ENCODE results near the gene MAML2. TPM values are rescaled to one million over a fixed set of nuclear protein-coding genes. Genes with fewer than 3 reads are reported as not detected.

MAML2 gene
- total and polyA plus RNA-seq, 2 of the 13 experiments (the other 11 are each of a cell fraction or from before 2014, with no cell fraction given): 2.3 to 25.9 TPM

DNA sequence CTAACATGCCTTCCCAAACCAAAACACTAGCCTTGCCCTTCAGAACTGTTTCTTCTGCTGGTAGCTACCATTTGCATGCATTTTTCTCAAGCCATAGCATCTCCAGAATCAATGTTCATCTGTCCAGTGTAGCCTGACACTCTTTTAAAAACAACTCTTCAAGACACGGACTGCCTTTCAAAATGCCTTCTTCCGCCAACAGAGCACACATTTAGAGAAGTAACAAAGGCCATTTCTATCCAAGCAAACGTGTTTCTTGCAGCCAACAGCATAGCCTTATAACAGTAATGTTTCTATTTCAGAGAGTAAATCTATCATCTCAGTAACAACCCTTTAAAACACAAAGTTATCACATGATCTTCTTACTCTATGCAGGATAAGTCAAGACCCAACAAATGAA is 275.8 kb downstream of the MAML2 start (continued):
- TF ChIP-seq, protein P1, sequence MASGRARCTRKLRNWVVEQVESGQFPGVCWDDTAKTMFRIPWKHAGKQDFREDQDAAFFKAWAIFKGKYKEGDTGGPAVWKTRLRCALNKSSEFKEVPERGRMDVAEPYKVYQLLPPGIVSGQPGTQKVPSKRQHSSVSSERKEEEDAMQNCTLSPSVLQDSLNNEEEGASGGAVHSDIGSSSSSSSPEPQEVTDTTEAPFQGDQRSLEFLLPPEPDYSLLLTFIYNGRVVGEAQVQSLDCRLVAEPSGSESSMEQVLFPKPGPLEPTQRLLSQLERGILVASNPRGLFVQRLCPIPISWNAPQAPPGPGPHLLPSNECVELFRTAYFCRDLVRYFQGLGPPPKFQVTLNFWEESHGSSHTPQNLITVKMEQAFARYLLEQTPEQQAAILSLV (CRISPR knock-in tag; IDR thresholded peaks at IDR 0.05; ENCODE audit: borderline replicate concordance): no peak
- TF ChIP-seq ZNF549 (CRISPR knock-in tag; IDR thresholded peaks at IDR 0.05) (no peak), ELF4 (CRISPR knock-in tag; IDR thresholded peaks at IDR 0.05; ENCODE audit: borderline replicate concordance) (no peak), GTF2F1 (IDR thresholded peaks at IDR 0.05; ENCODE audit: low read length) (no peak)
- TF ChIP-seq, protein P2, sequence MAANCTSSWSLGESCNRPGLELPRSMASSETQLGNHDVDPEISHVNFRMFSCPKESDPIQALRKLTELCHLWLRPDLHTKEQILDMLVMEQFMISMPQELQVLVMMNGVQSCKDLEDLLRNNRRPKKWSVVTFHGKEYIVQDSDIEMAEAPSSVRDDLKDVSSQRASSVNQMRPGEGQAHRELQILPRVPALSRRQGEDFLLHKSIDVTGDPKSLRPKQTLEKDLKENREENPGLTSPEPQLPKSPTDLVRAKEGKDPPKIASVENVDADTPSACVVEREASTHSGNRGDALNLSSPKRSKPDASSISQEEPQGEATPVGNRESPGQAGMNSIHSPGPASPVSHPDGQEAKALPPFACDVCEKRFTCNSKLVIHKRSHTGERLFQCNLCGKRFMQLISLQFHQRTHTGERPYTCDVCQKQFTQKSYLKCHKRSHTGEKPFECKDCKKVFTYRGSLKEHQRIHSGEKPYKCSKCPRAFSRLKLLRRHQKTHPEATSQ (CRISPR knock-in tag; IDR thresholded peaks at IDR 0.05; ENCODE audit: borderline replicate concordance): no peak

DNA sequence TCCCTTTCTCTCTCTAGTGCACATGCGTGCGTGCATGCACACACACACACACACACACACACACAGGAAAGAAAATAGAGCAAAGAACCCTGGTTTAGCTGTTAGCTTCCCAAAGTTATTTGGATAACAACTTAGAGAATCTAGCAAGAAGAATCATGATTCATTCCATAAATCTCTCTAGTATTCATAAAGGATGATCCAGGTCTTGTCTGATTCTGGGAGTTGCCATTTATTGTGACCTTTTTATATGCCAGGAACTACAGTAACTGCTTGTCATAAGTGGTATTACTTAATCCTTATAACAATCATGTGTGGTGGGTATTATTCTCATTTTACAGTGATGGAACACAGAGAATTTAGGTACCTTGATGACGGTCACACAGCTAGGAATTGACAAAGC is 277.6 kb downstream of the MAML2 start:
- peaks cover 3% of the 10 kb centered on the region for H3K79me2 ChIP-seq (ENCODE audit: insufficient read depth, low read length)

More for the DNA sequence above, 277.6 kb downstream of the MAML2 start:
- TF ChIP-seq, protein P3, sequence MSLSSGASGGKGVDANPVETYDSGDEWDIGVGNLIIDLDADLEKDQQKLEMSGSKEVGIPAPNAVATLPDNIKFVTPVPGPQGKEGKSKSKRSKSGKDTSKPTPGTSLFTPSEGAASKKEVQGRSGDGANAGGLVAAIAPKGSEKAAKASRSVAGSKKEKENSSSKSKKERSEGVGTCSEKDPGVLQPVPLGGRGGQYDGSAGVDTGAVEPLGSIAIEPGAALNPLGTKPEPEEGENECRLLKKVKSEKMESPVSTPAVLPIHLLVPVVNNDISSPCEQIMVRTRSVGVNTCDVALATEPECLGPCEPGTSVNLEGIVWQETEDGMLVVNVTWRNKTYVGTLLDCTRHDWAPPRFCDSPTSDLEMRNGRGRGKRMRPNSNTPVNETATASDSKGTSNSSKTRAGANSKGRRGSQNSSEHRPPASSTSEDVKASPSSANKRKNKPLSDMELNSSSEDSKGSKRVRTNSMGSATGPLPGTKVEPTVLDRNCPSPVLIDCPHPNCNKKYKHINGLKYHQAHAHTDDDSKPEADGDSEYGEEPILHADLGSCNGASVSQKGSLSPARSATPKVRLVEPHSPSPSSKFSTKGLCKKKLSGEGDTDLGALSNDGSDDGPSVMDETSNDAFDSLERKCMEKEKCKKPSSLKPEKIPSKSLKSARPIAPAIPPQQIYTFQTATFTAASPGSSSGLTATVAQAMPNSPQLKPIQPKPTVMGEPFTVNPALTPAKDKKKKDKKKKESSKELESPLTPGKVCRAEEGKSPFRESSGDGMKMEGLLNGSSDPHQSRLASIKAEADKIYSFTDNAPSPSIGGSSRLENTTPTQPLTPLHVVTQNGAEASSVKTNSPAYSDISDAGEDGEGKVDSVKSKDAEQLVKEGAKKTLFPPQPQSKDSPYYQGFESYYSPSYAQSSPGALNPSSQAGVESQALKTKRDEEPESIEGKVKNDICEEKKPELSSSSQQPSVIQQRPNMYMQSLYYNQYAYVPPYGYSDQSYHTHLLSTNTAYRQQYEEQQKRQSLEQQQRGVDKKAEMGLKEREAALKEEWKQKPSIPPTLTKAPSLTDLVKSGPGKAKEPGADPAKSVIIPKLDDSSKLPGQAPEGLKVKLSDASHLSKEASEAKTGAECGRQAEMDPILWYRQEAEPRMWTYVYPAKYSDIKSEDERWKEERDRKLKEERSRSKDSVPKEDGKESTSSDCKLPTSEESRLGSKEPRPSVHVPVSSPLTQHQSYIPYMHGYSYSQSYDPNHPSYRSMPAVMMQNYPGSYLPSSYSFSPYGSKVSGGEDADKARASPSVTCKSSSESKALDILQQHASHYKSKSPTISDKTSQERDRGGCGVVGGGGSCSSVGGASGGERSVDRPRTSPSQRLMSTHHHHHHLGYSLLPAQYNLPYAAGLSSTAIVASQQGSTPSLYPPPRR (CRISPR knock-in tag; IDR thresholded peaks at IDR 0.05; ENCODE audit: borderline replicate concordance): no peak
- TF ChIP-seq TBL1XR1 (IDR thresholded peaks at IDR 0.05; ENCODE audit: borderline replicate concordance, low read length, partially characterized antibody) (no peak), AGO2 (optimal IDR thresholded peaks at IDR 0.05; ENCODE audit: low read depth, low read length) (no peak), DR1 (CRISPR knock-in tag; IDR thresholded peaks at IDR 0.05) (no peak)
- TF ChIP-seq, protein P4, sequence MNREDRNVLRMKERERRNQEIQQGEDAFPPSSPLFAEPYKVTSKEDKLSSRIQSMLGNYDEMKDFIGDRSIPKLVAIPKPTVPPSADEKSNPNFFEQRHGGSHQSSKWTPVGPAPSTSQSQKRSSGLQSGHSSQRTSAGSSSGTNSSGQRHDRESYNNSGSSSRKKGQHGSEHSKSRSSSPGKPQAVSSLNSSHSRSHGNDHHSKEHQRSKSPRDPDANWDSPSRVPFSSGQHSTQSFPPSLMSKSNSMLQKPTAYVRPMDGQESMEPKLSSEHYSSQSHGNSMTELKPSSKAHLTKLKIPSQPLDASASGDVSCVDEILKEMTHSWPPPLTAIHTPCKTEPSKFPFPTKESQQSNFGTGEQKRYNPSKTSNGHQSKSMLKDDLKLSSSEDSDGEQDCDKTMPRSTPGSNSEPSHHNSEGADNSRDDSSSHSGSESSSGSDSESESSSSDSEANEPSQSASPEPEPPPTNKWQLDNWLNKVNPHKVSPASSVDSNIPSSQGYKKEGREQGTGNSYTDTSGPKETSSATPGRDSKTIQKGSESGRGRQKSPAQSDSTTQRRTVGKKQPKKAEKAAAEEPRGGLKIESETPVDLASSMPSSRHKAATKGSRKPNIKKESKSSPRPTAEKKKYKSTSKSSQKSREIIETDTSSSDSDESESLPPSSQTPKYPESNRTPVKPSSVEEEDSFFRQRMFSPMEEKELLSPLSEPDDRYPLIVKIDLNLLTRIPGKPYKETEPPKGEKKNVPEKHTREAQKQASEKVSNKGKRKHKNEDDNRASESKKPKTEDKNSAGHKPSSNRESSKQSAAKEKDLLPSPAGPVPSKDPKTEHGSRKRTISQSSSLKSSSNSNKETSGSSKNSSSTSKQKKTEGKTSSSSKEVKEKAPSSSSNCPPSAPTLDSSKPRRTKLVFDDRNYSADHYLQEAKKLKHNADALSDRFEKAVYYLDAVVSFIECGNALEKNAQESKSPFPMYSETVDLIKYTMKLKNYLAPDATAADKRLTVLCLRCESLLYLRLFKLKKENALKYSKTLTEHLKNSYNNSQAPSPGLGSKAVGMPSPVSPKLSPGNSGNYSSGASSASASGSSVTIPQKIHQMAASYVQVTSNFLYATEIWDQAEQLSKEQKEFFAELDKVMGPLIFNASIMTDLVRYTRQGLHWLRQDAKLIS (CRISPR knock-in tag; IDR thresholded peaks at IDR 0.05): no peak
- Histone ChIP-seq H3K27me3 (ENCODE audit: control insufficient read depth in 1 of 2, insufficient read depth in 2 of 2, low read length in 2 of 2) (no peaks in the 10 kb centered on the region), H3K4me1 (ENCODE audit: insufficient read depth, low read length) (peaks cover 53% of the 10 kb centered on the region), H3K9me3 (ENCODE audit: low read length) (no peaks in the 10 kb centered on the region), H3K4me3 (replicated peaks in 1 of 3; ENCODE audit: insufficient read depth in 1 of 3, low read depth in 2 of 3, low read length in 3 of 3) (no peak overlapping the region), H3K9ac (ENCODE audit: insufficient read depth, low read depth, low read length) (no peak overlapping the region), H3K36me3 (replicated peaks in 1 of 2; ENCODE audit: control insufficient read depth in 1 of 2, insufficient read depth in 2 of 2, low read length in 2 of 2) (peaks cover 3 to 5% of the 10 kb centered on the region in 2 experiments; a peak in 4 of 5 replicates), H2AFZ (ENCODE audit: low read length) (no peak overlapping the region), H3K4me2 (ENCODE audit: low read depth, low read length) (no peak overlapping the region), H3K27ac (ENCODE audit: extremely low read length, insufficient read depth, low read length) (no peak overlapping the region), H4K20me1 (ENCODE audit: insufficient read depth, low read length) (no peaks in the 10 kb centered on the region)
- POLR2A ChIA-PET: no interaction called here
- FAIRE-seq: no peak
- in situ Hi-C loops (cut with HindIII; ENCODE audit: extremely low pct_ligation_motif_present, low pct_unique_long_range_greater_than_20kb): no loop called here
- CTCF ChIA-PET (ENCODE audit: low intra/inter-chr PET ratio, low total read pairs): no interaction called here
- BruUV-seq (replicated peaks): no TSS peak
- intact Hi-C loops (cut with micrococcal nuclease; ENCODE audit: unreplicated experiment): no loop called here
- 97% methylated on average over 3 of the region's 3 CpGs for WGBS (ENCODE audit: low lambda C conversion rate)
- no peak for DNase-seq (ENCODE audit: low spot score)
- no peak for ATAC-seq
